Stimulated activated effector memory CD8-positive, alpha-beta T cell treated with anti-CD3 and anti-CD28 coated beads, Interleukin-12 subunit alpha, Interleukin-12 subunit beta, amount 100 ng/mL, for 72 hours (primary cell): ENCODE measurements around the gene KCNMA1.
"Not testable (repeated sequence)": the region's sequence is repeated elsewhere in the genome, so short reads cannot be mapped to it uniquely, and the experiment has no call there.

Source experiments
- ATAC-seq: fragments of 150-1000 bp; cut with Tn5 transposase; 2 replicates; pipeline ENCODE4 v1.10.0; 2021
- DNase-seq, 2 donors: peaks; one replicate each; pipeline ENCODE4 v3.0.0; 2021 to 2022; ENCODE audit warnings: low spot score in 2 of 2
- H3K27ac Mint-ChIP-seq: one replicate; pipeline ENCODE4 v1.8.0; 2022; ENCODE audit warnings: mild to moderate bottlenecking, mixed read lengths
- H3K36me3 Mint-ChIP-seq: one replicate; pipeline ENCODE4 v1.8.0; 2022; ENCODE audit warnings: mild to moderate bottlenecking, mixed read lengths
- H3K4me1 Mint-ChIP-seq: one replicate; pipeline ENCODE4 v1.8.0; 2022; ENCODE audit warnings: mixed read lengths
- H3K4me3 Mint-ChIP-seq: one replicate; pipeline ENCODE4 v1.8.0; 2022; ENCODE audit warnings: mild to moderate bottlenecking, mixed read lengths
- H3K9me3 Mint-ChIP-seq: one replicate; pipeline ENCODE4 v1.8.0; 2022; ENCODE audit warnings: mixed read lengths

The KCNMA1 gene

DNA sequence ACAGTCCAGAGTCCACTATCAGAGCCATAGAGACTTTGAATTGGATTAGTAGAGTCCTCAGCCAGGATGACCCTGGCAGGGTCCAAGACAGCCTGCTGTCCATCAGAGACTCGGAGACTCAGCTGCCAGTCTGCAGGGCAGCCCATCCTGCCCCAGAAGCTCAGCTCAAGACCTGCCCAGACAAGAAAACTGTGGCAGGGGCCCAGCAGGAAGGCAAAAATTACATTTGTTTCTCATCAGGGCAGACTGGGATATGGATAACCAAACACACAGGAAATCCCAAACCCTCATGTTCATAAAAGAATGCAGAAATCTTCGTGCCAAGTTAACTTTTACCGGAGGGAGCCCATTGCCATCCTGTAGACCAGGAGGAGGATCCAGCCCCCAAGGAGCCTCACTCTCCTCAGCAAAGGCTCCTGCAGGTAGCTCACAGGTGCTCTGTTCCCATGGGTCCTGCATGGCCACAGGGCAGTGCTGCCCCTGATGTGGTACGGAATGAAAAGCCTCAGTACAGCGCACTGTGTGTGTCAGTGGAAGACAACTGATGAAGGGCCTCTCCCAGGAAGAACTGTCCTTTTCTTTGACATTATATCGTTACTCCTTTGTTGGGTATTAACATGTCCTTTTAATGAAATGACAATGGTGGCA lies 222.2 kb downstream of the KCNMA1 start:
- DNase-seq (no peak), ATAC-seq (no peak)
- Mint-ChIP-seq H3K27ac (no peak overlapping the region), H3K9me3 (no peaks in the 10 kb centered on the region), H3K4me1 (peaks cover 4% of the 10 kb centered on the region), H3K4me3 (no peak overlapping the region), H3K36me3 (no peaks in the 10 kb centered on the region)

DNA sequence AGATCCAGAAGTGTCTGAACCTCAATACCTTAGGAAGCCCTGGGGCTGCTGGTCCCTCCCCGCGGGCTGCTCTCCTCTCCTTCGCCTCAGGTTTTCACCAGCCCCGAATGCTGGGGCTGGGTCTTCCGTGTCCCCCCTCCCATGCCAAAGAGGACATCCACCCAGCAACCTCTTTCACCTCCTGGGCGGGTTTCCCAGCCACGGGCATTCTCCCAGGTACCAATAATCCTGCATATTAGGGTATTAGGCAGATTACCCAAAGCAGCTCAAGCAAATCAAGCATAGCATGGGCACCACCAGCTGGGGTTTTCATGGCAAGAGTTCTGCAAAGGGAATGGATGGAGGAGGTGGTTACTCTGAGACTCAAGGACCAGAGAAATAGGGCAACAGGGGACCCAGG lies 224.4 kb downstream of the KCNMA1 start:
- Mint-ChIP-seq H3K36me3 (no peaks in the 10 kb centered on the region), H3K4me1 (peaks cover 4% of the 10 kb centered on the region), H3K4me3 (no peak overlapping the region), H3K27ac (no peak overlapping the region), H3K9me3 (no peaks in the 10 kb centered on the region)
- DNase-seq (no peak), ATAC-seq (no peak)

DNA sequence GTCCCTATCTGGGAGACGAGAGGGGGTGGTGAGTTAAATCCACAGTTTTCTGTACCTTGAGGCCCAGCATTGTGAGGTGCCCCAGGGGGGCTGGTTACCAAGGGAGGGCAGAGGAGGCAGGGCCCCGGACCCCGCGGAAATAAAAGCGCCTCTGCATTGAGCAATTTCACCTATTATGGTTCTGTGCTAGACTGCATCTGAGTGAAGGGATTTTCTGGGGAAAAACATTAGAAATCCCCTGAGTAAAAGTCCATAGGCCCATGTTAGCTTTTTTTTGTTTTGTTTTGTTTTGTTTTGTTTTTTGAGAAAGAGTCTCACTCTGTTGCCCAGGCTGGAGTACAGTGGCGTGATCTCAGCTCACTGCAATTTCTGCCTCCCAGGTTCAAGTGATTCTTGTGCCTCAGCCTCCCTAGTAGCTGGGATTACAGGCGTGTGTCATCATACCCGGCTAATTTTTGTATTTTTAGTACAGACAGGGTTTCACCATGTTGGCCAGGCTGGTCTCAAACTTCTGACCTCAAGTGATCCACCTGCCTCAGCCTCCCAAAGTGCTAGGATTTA lies 225.0 kb downstream of the KCNMA1 start:
- not testable (repeated sequence) for ATAC-seq, DNase-seq, H3K9me3 Mint-ChIP-seq, H3K27ac Mint-ChIP-seq, H3K36me3 Mint-ChIP-seq, H3K4me3 Mint-ChIP-seq, H3K4me1 Mint-ChIP-seq

DNA sequence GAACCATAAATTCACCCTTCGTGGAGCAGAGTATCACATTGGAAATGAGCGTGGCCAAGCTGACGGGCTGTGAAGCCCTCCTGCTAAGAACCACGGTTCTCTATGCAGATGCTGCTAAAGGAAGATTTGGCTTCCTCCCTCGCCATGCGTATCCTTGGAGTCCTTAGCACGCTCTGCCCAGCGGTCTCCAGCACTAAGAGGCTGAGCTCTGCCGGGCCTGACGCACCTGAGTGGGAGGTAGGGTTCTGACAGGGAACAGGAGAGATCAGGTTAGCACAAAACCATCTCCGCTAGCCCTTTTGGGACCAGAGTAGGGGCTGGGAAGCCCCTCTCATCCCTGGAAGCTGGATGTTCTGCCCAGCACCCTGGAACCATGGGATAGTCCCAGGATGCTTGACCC lies 225.8 kb downstream of the KCNMA1 start:
- Mint-ChIP-seq H3K4me1 (peaks cover 4% of the 10 kb centered on the region), H3K9me3 (no peaks in the 10 kb centered on the region), H3K27ac (no peak overlapping the region), H3K4me3 (no peak overlapping the region), H3K36me3 (no peaks in the 10 kb centered on the region)
- DNase-seq (no peak), ATAC-seq (no peak)

DNA sequence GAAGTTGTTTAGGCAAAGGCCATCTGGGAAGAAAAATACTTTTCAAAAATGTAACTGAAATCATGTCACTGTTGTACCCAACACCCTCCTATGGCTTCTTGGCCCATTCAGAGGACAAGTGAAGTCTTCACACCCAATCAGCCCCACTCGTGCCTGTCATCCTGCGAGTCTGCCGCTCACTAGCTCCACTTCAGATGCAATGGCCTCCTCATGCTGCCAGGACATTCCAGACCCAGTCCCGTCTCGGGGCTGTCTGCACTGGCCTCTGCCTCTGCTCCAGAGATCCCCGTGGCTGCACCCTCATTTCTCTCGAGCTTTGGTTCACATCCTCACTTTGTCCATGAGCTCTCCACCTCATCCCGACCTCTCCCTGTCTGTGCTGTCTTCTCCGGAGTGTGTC lies 227.1 kb downstream of the KCNMA1 start:
- Mint-ChIP-seq H3K4me3 (no peak overlapping the region), H3K36me3 (no peaks in the 10 kb centered on the region), H3K27ac (no peak overlapping the region), H3K4me1 (peaks cover 4% of the 10 kb centered on the region), H3K9me3 (no peaks in the 10 kb centered on the region)
- ATAC-seq = no peak
- DNase-seq = no peak

DNA sequence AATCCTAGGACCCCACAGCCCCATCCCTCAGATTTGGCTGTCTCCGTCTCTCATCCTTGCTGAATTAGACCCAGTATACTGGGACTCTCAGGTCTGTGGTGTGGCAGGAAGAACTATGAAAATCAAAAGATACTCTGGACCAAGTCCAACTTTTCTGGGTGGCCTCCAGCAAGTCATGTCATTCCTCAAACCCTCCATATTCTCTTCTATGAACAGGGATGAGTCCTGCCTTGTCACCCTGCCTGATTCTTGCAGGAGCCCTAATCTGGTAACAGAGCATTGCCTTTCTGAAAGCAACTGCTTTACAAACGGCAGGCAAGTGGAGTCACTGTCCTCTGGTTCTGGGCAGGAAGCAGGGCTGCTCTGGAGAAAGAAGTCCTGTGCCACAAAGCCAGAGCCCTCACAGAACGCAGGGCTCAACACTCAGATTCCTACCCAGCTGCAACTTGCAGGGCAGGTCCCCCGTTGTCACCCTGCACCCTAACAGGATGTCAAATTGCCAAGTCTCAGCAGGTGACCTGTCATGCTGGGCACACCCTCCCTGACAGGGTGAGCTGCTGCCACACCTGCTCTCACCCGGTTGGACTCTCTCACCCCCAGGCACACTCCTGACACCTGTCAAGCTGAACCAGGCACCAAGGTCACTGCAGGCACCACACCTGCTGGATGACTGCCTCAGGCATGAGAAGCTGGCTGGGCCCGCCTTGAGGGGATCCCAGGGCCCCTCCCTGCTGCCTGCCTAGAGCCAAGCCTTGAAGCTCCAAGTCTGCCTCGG lies 227.7 kb downstream of the KCNMA1 start:
- ATAC-seq (no peak), DNase-seq (no peak)
- Mint-ChIP-seq H3K36me3 (no peaks in the 10 kb centered on the region), H3K4me1 (peaks cover 4% of the 10 kb centered on the region), H3K4me3 (no peak overlapping the region), H3K9me3 (no peaks in the 10 kb centered on the region), H3K27ac (no peak overlapping the region)

DNA sequence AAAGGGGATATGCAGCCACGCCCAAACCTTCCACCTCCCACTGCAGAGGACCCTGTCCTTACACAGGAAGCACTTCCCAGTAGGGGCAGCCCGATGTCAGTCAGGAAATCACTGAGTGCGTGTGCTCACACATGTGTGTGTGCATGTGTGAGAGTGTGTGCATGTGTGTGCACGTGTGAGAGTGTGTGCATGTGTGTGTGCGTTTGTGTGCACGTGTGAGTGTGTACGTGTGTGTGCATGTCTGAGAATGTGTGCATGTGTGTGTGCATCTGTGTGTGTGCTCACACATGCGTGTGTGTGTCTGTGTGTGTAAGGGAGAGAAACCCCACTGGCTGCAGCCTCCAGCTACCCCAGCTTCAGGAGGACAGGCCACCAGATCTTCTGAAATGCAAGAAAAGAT lies 229.3 kb downstream of the KCNMA1 start:
- ATAC-seq = no peak
- H3K36me3 Mint-ChIP-seq = no peaks in the 10 kb centered on the region
- no peak overlapping the region for H3K27ac Mint-ChIP-seq
- no peak for DNase-seq
- no peaks in the 10 kb centered on the region for H3K9me3 Mint-ChIP-seq
- no peak overlapping the region for H3K4me3 Mint-ChIP-seq
- H3K4me1 Mint-ChIP-seq = peaks cover 4% of the 10 kb centered on the region

DNA sequence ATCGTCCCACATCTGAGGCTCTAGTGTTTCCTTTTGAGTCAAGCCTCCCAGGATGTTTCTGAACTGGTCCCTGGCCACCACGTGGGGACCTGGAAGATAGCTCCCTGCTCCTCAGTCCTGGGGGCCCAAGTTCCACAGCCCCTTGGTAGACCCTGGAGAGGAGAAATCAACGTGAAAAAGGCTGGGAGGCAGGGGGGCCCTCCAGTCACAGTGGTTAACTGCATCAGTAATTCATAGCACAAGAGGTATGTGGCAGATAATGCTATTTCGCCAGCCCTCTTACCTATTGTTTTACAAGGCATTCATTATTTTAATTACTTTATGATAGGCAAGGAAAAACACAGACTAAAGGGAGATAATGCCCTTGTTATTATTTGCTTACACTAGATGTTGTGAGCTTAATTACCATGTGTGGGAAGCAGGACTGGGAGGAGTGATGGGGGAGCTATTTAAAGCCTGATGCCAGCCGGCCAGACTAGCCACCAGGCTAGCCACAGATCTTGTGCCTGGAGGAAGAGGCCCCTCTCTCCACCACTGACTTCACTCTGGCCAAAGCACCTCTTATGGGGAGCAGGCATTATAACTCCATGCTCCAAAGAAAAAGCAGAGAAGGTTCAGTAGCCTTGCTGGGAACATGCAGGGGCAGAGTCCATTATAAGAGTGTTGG lies 230.7 kb downstream of the KCNMA1 start:
- no peaks in the 10 kb centered on the region for H3K36me3 Mint-ChIP-seq
- H3K9me3 Mint-ChIP-seq = no peaks in the 10 kb centered on the region
- ATAC-seq = no peak

DNA sequence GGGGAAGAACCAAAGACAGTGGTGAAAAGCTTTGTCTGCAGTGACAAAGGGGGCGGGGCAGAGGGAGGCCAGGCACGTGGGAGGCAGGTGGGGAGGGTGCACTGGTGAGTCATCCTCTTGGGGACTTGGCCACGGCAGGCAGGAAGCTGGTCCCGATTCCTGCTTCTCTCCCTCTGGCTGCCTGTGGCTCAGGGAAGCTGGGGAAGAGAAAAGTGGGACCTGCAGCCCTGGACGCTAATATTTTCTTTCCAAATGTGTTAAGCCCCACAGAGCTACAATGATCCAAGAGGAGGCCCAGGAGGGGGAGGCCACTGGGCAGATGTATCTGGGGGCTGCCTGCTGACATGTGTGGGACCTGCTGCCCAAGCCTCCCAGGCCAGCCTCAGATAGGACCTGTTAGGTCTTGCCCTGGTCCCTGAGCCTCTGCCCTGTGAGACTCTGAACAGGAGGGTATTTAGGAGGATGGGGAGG lies 231.8 kb downstream of the KCNMA1 start:
- H3K9me3 Mint-ChIP-seq = no peaks in the 10 kb centered on the region
- H3K4me3 Mint-ChIP-seq = no peak overlapping the region
- ATAC-seq (no peak), DNase-seq (no peak)
- peaks cover 4% of the 10 kb centered on the region for H3K4me1 Mint-ChIP-seq
- no peak overlapping the region for H3K27ac Mint-ChIP-seq
- no peaks in the 10 kb centered on the region for H3K36me3 Mint-ChIP-seq

More for the DNA sequence above, 230.7 kb downstream of the KCNMA1 start:
- H3K4me3 Mint-ChIP-seq = no peak overlapping the region
- DNase-seq = no peak
- peaks cover 4% of the 10 kb centered on the region for H3K4me1 Mint-ChIP-seq
- H3K27ac Mint-ChIP-seq = no peak overlapping the region

DNA sequence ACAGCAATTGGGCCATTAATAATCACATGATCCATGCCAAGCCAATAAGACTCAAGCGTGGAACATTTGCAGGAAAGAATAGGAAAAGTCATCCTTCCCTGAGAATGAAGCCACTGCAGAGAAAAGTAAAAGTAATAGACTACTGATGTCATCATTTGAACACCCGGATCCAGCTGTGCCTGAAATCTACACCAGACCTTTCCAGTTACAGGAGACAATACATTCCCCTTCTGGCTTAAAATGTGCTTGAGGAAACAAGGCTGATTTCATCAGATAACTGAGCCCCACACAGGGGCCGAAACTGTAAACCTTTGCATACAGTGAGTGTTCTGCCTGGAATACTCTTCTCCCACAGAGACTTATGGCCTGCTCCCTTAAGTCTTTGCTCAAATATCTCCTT lies 232.8 kb downstream of the KCNMA1 start:
- no peak for DNase-seq
- Mint-ChIP-seq H3K4me3 (no peak overlapping the region), H3K4me1 (no peaks in the 10 kb centered on the region), H3K36me3 (no peaks in the 10 kb centered on the region), H3K27ac (no peak overlapping the region), H3K9me3 (no peaks in the 10 kb centered on the region)
- no peak for ATAC-seq

DNA sequence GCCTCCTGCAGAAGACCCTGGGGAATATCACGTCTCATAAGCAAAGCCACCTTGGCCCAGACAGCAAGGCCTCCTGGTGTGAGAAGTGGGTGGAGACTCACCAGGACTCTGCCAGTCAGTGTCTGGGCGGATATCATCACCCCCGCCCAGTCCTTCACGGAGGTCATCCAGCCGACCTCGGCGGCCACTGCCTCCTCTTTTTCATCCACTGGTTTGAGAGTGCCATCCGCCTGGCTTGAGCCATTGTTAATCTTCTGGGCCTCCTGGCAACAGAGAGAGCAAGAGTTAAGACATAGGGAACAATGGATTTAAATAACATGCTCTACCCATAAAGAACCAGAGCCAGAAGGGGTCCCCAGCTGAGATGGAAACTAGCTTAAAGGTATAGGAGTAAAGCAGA lies 233.8 kb downstream of the KCNMA1 start:
- Mint-ChIP-seq H3K36me3 (no peaks in the 10 kb centered on the region), H3K9me3 (no peaks in the 10 kb centered on the region), H3K27ac (no peak overlapping the region), H3K4me1 (no peaks in the 10 kb centered on the region), H3K4me3 (no peak overlapping the region)
- ATAC-seq (no peak), DNase-seq (no peak)

DNA sequence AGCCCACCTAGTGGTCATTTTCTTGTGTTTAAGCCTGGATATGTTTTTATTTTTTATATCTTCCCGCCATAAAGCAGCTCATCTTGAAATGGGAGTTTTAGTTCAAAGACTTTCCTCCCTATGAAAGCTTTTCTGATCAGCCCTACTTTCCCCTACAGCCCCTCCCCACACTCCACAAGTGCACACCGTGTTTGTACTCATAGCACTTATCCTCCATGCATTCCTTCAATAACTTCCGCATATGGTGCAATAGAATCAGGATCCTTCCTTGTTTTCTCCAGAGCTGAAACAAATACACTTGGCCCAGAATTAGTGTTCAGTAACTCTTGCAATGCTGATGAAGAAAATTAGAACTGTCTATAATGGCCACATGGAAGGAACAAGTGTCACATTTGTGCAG lies 235.9 kb downstream of the KCNMA1 start:
- ATAC-seq = no peak
- Mint-ChIP-seq H3K27ac (no peak overlapping the region), H3K4me1 (no peaks in the 10 kb centered on the region), H3K36me3 (no peaks in the 10 kb centered on the region), H3K9me3 (no peaks in the 10 kb centered on the region), H3K4me3 (no peak overlapping the region)
- DNase-seq = no peak

DNA sequence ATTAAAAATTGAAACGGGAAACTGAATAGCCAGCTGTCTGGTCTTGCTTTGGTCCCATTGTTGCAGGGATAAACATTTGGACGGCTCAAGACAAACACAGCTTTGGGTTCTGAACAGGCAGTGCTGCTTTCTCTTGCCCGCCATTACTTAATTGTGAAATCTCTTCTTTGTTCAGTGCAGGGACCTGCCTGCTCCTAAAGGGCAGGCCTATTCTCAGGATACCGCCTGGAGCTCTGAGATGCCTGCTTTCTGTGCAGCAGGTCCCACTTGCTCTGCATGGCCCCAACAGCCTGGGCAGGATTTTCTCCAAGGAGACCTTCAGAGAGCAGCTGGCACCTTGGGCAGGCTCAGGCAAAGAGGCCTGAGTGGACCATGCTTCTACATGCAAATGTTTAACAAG lies 237.6 kb downstream of the KCNMA1 start:
- no peaks in the 10 kb centered on the region for H3K4me1 Mint-ChIP-seq
- ATAC-seq (no peak), DNase-seq (no peak)
- no peaks in the 10 kb centered on the region for H3K36me3 Mint-ChIP-seq
- H3K9me3 Mint-ChIP-seq = no peaks in the 10 kb centered on the region
- H3K4me3 Mint-ChIP-seq = no peak overlapping the region
- no peak overlapping the region for H3K27ac Mint-ChIP-seq

DNA sequence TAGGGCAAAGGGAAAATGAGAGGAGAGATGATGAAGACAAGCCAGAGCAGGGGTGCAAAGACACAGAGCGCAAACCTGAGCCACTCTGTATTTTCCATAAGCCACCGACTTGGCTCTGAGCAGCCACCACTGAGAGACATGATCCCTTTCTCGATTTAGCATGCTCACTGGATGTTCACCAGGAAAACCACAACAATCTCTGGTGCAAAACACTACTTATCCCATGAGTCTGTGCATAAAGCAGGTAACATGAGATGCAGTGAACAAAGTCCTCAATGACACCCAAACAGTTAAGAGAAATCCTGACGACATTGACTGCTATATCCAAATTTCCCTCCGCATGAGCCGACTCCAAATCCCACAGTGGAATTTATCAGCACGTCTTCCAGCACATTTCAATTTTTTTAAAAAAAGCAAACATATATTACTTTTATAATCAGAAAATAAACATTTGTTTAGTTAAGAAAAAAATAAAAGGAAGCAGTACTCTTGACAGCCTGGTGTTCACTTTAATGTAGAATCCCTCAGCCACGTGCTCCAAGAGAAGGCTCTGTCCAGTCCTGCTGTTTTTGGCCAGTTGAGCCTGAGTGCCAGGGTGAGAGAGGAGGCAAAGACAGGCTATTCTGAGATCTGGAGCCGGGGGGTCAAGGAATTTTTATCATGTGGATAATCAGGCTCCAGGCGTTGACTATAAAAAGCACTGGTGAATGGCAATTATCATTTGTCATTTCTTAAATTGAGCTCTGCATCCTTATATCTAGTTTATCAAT lies 238.4 kb downstream of the KCNMA1 start:
- DNase-seq (no peak), ATAC-seq (no peak)
- Mint-ChIP-seq H3K4me3 (no peak overlapping the region), H3K36me3 (no peaks in the 10 kb centered on the region), H3K27ac (no peak overlapping the region), H3K9me3 (no peaks in the 10 kb centered on the region), H3K4me1 (no peaks in the 10 kb centered on the region)

DNA sequence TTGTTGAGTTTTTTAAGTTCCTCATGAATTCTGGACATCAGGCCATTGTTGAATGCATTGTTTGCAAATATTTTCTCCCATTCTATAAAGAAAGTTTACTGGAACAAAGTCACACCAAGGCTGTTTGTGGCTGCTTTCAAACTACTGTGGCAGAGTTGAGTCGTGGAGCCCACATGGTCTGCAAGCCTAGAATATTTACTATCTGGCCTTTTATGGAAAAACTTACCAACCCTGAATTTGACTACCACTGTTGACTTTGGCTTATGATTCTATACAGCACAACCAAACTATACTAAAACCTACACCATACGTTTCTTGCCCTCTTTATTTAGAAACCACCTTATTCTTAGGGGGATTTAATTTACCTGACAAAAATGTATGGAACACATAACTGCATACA lies 239.1 kb downstream of the KCNMA1 start:
- Mint-ChIP-seq H3K36me3 (no peaks in the 10 kb centered on the region), H3K4me3 (no peak overlapping the region), H3K27ac (no peak overlapping the region), H3K4me1 (no peaks in the 10 kb centered on the region), H3K9me3 (no peaks in the 10 kb centered on the region)
- DNase-seq = no peak
- no peak for ATAC-seq
